SK-N-SH treated with all-trans-retinoic acid at 6 μM for 48 hours (cell line): Measurements from ENCODE around the gene CCDC178.

ENCODE experiments used
- ATAC-seq: fragments of 200-7000 bp; cut with Tn5 transposase; 3 replicates; pipeline ENCODE4 v1.9.1; 2020; ENCODE audit warnings: mild to moderate bottlenecking, moderate library complexity
- ARNTL ChIP-seq: fragments of 450-650 bp; formaldehyde crosslinking; IDR thresholded peaks from 2 replicates; pipeline ENCODE4 v1.5.0; 2020; ENCODE audit warnings: low read depth, mild to moderate bottlenecking, moderate library complexity, borderline replicate concordance
- BACH2 ChIP-seq: fragments of 250-450 bp; sonication (Bioruptor Pico); IDR thresholded peaks from 2 replicates; pipeline ENCODE4 v1.9.0; 2021; ENCODE audit warnings: mild to moderate bottlenecking, borderline replicate concordance
- CREB5 ChIP-seq: fragments of 250-450 bp; sonication (Bioruptor Pico); IDR thresholded peaks from 2 replicates; pipeline ENCODE4 v1.5.1; 2020; ENCODE audit warnings: low read depth, mild to moderate bottlenecking, moderate library complexity
- CSDC2 ChIP-seq: fragments of 250-450 bp; sonication (Bioruptor Pico); IDR thresholded peaks from 2 replicates; pipeline ENCODE4 v1.5.0; 2020; ENCODE audit warnings: mild to moderate bottlenecking, moderate library complexity
- CSRNP3 ChIP-seq: fragments of 250-450 bp; sonication (Bioruptor Pico); IDR thresholded peaks from 2 replicates; pipeline ENCODE4 v1.5.1; 2021; ENCODE audit warnings: mild to moderate bottlenecking, moderate library complexity
- ESRRG ChIP-seq: fragments of 250-450 bp; sonication (Bioruptor Pico); IDR thresholded peaks from 2 replicates; pipeline ENCODE4 v1.6.1; 2021; ENCODE audit warnings: mild to moderate bottlenecking
- GLIS3 ChIP-seq: fragments of 250-450 bp; sonication (Bioruptor Pico); IDR thresholded peaks from 2 replicates; pipeline ENCODE4 v1.5.0; 2020; ENCODE audit warnings: mild to moderate bottlenecking, moderate library complexity
- ISL1 ChIP-seq: fragments of 250-450 bp; sonication (Bioruptor Pico); IDR thresholded peaks from 2 replicates; pipeline ENCODE4 v2.1.2; 2022; ENCODE audit warnings: mild to moderate bottlenecking, moderate library complexity
- OSR1 ChIP-seq: fragments of 250-450 bp; sonication (Bioruptor Pico); IDR thresholded peaks from 2 replicates; pipeline ENCODE4 v1.8.0; 2022; ENCODE audit warnings: moderate library complexity, mild to moderate bottlenecking, inconsistent platforms
- PPARA ChIP-seq: fragments of 250-450 bp; sonication (Bioruptor Pico); IDR thresholded peaks from 2 replicates; pipeline ENCODE4 v1.5.0; 2020; ENCODE audit warnings: mild to moderate bottlenecking, borderline replicate concordance
- SNAI2 ChIP-seq: fragments of 250-450 bp; sonication (Bioruptor Pico); IDR thresholded peaks from 2 replicates; pipeline ENCODE4 v1.5.0; 2020; ENCODE audit warnings: mild to moderate bottlenecking, moderate library complexity
- TCF4 ChIP-seq: fragments of 250-450 bp; sonication (Bioruptor Pico); IDR thresholded peaks from 2 replicates; pipeline ENCODE4 v1.8.0; 2021; ENCODE audit warnings: mild to moderate bottlenecking, moderate library complexity, borderline replicate concordance
- TOX ChIP-seq: fragments of 250-450 bp; sonication (Bioruptor Pico); IDR thresholded peaks from 2 replicates; pipeline ENCODE4 v1.8.0; 2021; ENCODE audit warnings: mild to moderate bottlenecking, moderate library complexity, borderline replicate concordance
- TSHZ2 ChIP-seq: fragments of 250-450 bp; sonication (Bioruptor Pico); IDR thresholded peaks from 2 replicates; pipeline ENCODE4 v1.5.0; 2020; ENCODE audit warnings: mild to moderate bottlenecking, moderate library complexity
- ZC3H10 ChIP-seq: fragments of 250-450 bp; sonication (Bioruptor Pico); IDR thresholded peaks from 2 replicates; pipeline ENCODE4 v1.5.1; 2021; ENCODE audit warnings: mild to moderate bottlenecking, moderate library complexity
- ZFP3 ChIP-seq: fragments of 250-450 bp; sonication (Bioruptor Pico); IDR thresholded peaks from 2 replicates; pipeline ENCODE4 v1.5.0; 2020; ENCODE audit warnings: mild to moderate bottlenecking, moderate library complexity
- ZFP30 ChIP-seq: fragments of 450-650 bp; formaldehyde crosslinking; IDR thresholded peaks from 2 replicates; pipeline ENCODE4 v1.5.0; 2022; ENCODE audit warnings: mild to moderate bottlenecking, moderate library complexity
- ZNF565 ChIP-seq: fragments of 450-650 bp; formaldehyde crosslinking; conservative IDR thresholded peaks from 2 replicates; pipeline ENCODE4 v1.5.0; 2020; ENCODE audit warnings: low read depth, mild to moderate bottlenecking, moderate library complexity
- ZNF70 ChIP-seq: fragments of 450-650 bp; formaldehyde crosslinking; IDR thresholded peaks from 2 replicates; pipeline ENCODE4 v1.5.0; 2020; ENCODE audit warnings: mild to moderate bottlenecking, moderate library complexity
- ZNF8 ChIP-seq: fragments of 450-650 bp; formaldehyde crosslinking; IDR thresholded peaks from 2 replicates; pipeline ENCODE4 v1.5.0; 2020; ENCODE audit warnings: mild to moderate bottlenecking, moderate library complexity
- TF ChIP-seq, protein P1 (sequence below): fragments of 250-450 bp; sonication (Bioruptor Pico); IDR thresholded peaks from 2 replicates; pipeline ENCODE4 v1.8.0; 2020; ENCODE audit warnings: mild to moderate bottlenecking, moderate library complexity, borderline replicate concordance
- TF ChIP-seq, protein P2 (sequence below): fragments of 250-450 bp; sonication (Bioruptor Pico); IDR thresholded peaks from 2 replicates; pipeline ENCODE4 v1.8.0; 2021; ENCODE audit warnings: low read depth, mild to moderate bottlenecking, moderate library complexity, borderline replicate concordance

Gene CCDC178

DNA sequence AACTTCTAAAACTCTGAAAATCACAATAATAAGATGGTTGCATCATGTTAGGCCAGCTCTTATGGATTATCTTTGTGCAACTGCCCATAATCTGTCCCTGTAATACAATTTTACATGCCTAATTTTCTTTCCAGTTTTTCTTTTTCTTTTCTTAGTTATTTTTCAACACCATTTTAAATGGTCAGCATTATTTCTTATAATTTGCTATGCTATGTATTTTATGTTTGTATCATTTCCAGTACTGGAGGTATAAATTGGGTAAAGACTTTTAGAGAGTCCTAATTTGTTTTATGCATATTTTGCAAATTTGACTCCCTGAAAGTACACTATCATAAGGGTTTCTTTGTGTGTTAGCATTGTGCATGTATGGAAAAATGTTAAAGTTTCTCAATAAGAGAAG lies 333.0 kb downstream of the CCDC178 start:
- ATAC-seq: no peak
- no peak for TF ChIP-seq TOX
- no peak for TF ChIP-seq ZC3H10 (CRISPR knock-in tag)
- TF ChIP-seq TCF4: no peak
- no peak for TF ChIP-seq CREB5
- no peak for TF ChIP-seq ZNF8 (CRISPR knock-in tag)
- TF ChIP-seq, protein P1, sequence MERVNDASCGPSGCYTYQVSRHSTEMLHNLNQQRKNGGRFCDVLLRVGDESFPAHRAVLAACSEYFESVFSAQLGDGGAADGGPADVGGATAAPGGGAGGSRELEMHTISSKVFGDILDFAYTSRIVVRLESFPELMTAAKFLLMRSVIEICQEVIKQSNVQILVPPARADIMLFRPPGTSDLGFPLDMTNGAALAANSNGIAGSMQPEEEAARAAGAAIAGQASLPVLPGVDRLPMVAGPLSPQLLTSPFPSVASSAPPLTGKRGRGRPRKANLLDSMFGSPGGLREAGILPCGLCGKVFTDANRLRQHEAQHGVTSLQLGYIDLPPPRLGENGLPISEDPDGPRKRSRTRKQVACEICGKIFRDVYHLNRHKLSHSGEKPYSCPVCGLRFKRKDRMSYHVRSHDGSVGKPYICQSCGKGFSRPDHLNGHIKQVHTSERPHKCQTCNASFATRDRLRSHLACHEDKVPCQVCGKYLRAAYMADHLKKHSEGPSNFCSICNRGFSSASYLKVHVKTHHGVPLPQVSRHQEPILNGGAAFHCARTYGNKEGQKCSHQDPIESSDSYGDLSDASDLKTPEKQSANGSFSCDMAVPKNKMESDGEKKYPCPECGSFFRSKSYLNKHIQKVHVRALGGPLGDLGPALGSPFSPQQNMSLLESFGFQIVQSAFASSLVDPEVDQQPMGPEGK (CRISPR knock-in tag): no peak
- no peak for TF ChIP-seq ZNF70 (CRISPR knock-in tag)
- TF ChIP-seq CSDC2: no peak
- no peak for TF ChIP-seq ARNTL (CRISPR knock-in tag)
- TF ChIP-seq ZNF565 (CRISPR knock-in tag): no peak
- TF ChIP-seq BACH2 (CRISPR knock-in tag): no peak
- TF ChIP-seq, protein P2, sequence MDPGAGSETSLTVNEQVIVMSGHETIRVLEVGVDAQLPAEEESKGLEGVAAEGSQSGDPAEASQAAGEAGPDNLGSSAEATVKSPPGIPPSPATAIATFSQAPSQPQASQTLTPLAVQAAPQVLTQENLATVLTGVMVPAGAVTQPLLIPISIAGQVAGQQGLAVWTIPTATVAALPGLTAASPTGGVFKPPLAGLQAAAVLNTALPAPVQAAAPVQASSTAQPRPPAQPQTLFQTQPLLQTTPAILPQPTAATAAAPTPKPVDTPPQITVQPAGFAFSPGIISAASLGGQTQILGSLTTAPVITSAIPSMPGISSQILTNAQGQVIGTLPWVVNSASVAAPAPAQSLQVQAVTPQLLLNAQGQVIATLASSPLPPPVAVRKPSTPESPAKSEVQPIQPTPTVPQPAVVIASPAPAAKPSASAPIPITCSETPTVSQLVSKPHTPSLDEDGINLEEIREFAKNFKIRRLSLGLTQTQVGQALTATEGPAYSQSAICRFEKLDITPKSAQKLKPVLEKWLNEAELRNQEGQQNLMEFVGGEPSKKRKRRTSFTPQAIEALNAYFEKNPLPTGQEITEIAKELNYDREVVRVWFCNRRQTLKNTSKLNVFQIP: no peak
- TF ChIP-seq SNAI2 (CRISPR knock-in tag): no peak
- TF ChIP-seq CSRNP3 (CRISPR knock-in tag): no peak
- TF ChIP-seq ISL1 (CRISPR knock-in tag): no peak
- no peak for TF ChIP-seq OSR1 (CRISPR knock-in tag)
- no peak for TF ChIP-seq PPARA (CRISPR knock-in tag)
- no peak for TF ChIP-seq TSHZ2
- no peak for TF ChIP-seq GLIS3 (CRISPR knock-in tag)

- ATAC-seq: no peak
- TF ChIP-seq TCF4: no peak
- TF ChIP-seq ISL1 (CRISPR knock-in tag): no peak
- TF ChIP-seq GLIS3 (CRISPR knock-in tag): no peak
- TF ChIP-seq, protein P1 (CRISPR knock-in tag): no peak
- TF ChIP-seq PPARA (CRISPR knock-in tag): no peak
- no peak for TF ChIP-seq CSDC2
- TF ChIP-seq ZFP3 (CRISPR knock-in tag): no peak
- no peak for TF ChIP-seq TSHZ2
- no peak for TF ChIP-seq CSRNP3 (CRISPR knock-in tag)
- TF ChIP-seq OSR1 (CRISPR knock-in tag): no peak
- TF ChIP-seq ZNF70 (CRISPR knock-in tag): no peak
- TF ChIP-seq ESRRG (CRISPR knock-in tag): no peak
- TF ChIP-seq CREB5: no peak
- TF ChIP-seq BACH2 (CRISPR knock-in tag): no peak
- no peak for TF ChIP-seq ZC3H10 (CRISPR knock-in tag)
- no peak for TF ChIP-seq ZFP30 (CRISPR knock-in tag)
Observed at GRCh38 chr18:33101316-33101715, 339.2 kb downstream of the CCDC178 start.
